Small intestine (tissue), 7 donors: Measurements from ENCODE around the gene TTPAL. TPM values are rescaled to one million over a fixed set of nuclear protein-coding genes. Genes with fewer than 3 reads are reported as not detected.

Experiments
- DNase-seq, 2 donors: peaks; one replicate each; pipeline versions ENCODE4 v3.0.0 to v3.0.0-alpha.2; 2013
- FAIRE-seq: peaks from 2 replicates; lab custom pipeline; 2012; peaks lifted over from hg19 to GRCh38; lab: Jason Lieb, UNC
- H3K27ac ChIP-seq, 3 donors: one replicate each; pipeline ENCODE4 v1.5.1; 2013; ENCODE audit warnings: low read length in 2 of 3, mild to moderate bottlenecking in 2 of 3, control low read depth in 1 of 3, inconsistent platforms in 1 of 3, low read depth in 1 of 3, moderate library complexity in 1 of 3
- H3K27me3 ChIP-seq, 3 donors: one replicate each; pipeline ENCODE4 v1.6.1; 2013; ENCODE audit warnings: low read length in 3 of 3, inconsistent platforms in 1 of 3; ENCODE audit not compliant: control insufficient read depth in 3 of 3, insufficient read depth in 3 of 3
- H3K36me3 ChIP-seq, 3 donors: one replicate each; pipeline ENCODE4 v1.6.1; 2013; ENCODE audit warnings: low read length in 3 of 3, inconsistent platforms in 1 of 3, low read depth in 1 of 3, mild to moderate bottlenecking in 1 of 3, moderate library complexity in 1 of 3; ENCODE audit not compliant: control insufficient read depth in 3 of 3, insufficient read depth in 2 of 3
- H3K4me1 ChIP-seq, 3 donors: one replicate each; pipeline ENCODE4 v1.6.1; 2013; ENCODE audit warnings: low read length in 2 of 3, inconsistent platforms in 1 of 3, low read depth in 1 of 3, mild to moderate bottlenecking in 1 of 3, moderate library complexity in 1 of 3; ENCODE audit not compliant: control insufficient read depth in 3 of 3, insufficient read depth in 2 of 3
- H3K4me3 ChIP-seq, 3 donors: one replicate each; pipeline ENCODE4 v1.5.1; 2013; ENCODE audit warnings: low read length in 3 of 3, control low read depth in 1 of 3, inconsistent platforms in 1 of 3, low read depth in 1 of 3, mild to moderate bottlenecking in 1 of 3, moderate library complexity in 1 of 3
- H3K9me3 ChIP-seq, 2 donors: one replicate each; pipeline ENCODE4 v1.6.1; 2013; ENCODE audit warnings: low read depth in 1 of 2, low read length in 1 of 2; ENCODE audit not compliant: control insufficient read depth in 2 of 2, insufficient read depth in 1 of 2
- WGBS, 3 donors: extraction: QIAGEN DNeasy Blood & Tissue Kit; methylation state at CpG; one replicate each; pipeline ENCODE4 v1.1.7; 2013; 5-methylcytosine and 5-hydroxymethylcytosine counted together
- polyA plus RNA-seq, 4 donors: library from polyadenylated mRNA; stranded (reverse) in 3 of 4; unstranded in 1 of 4; fragments of 200-250 nt in 3 of 4; fragments of 120-200 nt in 1 of 4; gene quantifications; one replicate each; pipeline versions ENCODE4 v1.2.1 to v1.2.3, GENCODE V29; 2013
- donor health status: healthy with polysubstance abuse.
- donor health status: control.
- donor health status: control.
- donor health status: Bipolar disorder and iron deficiency.
- donor health status: healthy.

Gene TTPAL
- polyA plus RNA-seq, 4 donors = 1.8 to 10.2 (median 3.6) TPM

- WGBS, 3 donors = 75 to 84% (median 75%) methylated on average over 6 of the region's 6 CpGs
- Histone ChIP-seq H3K36me3 (no peaks in the 10 kb centered on the region), H3K9me3 (no peaks in the 10 kb centered on the region), H3K27ac (no peak overlapping the region), H3K4me1 (peaks cover 0 to 10% (median 0%) of the 10 kb centered on the region in 3 donors), H3K27me3 (peaks cover 0 to 4% (median 0%) of the 10 kb centered on the region in 3 donors), H3K4me3 (no peak overlapping the region)
- no peak for FAIRE-seq
- no peak for DNase-seq
Measured at GRCh38 chr20:44528309-44528708, 52.6 kb downstream of the TTPAL start.

GRCh38 chr20:44532259-44532980, 56.7 kb downstream of the TTPAL start:
- peaks cover 0 to 10% (median 0%) of the 10 kb centered on the region in 3 donors for H3K4me1 ChIP-seq
- no peaks in the 10 kb centered on the region for H3K36me3 ChIP-seq
- H3K27me3 ChIP-seq = no peaks in the 10 kb centered on the region
- no peak for FAIRE-seq
- DNase-seq = peak in 1 of 2 donors; percentile 33
- 11 to 22% (median 21%) methylated on average over 11 of the region's 11 CpGs for WGBS, 3 donors
- H3K4me3 ChIP-seq = peak overlapping the region; percentile 52 to 85 (median 80)
- no peaks in the 10 kb centered on the region for H3K9me3 ChIP-seq
- peak overlapping the region in 1 of 3 donors; percentile 88 for H3K27ac ChIP-seq

GRCh38 chr20:44532981-44533331, 57.3 kb downstream of the TTPAL start:
- H3K4me1 ChIP-seq = peaks cover 0 to 10% (median 0%) of the 10 kb centered on the region in 3 donors
- no peaks in the 10 kb centered on the region for H3K36me3 ChIP-seq
- H3K27ac ChIP-seq = peak overlapping the region in 1 of 3 donors; percentile 11
- DNase-seq (no peak), FAIRE-seq (no peak)
- no peaks in the 10 kb centered on the region for H3K27me3 ChIP-seq
- peak overlapping the region in 1 of 3 donors; percentile 85 for H3K4me3 ChIP-seq
- H3K9me3 ChIP-seq = no peaks in the 10 kb centered on the region
- WGBS, 3 donors = 71 to 83% (median 78%) methylated on average over 2 of the region's 2 CpGs

GRCh38 chr20:44533928-44534327, 58.3 kb downstream of the TTPAL start:
- 79 to 87% (median 80%) methylated on average over 4 of the region's 4 CpGs for whole genome bisulfite sequencing, 3 donors
- H3K27ac ChIP-seq = no peak overlapping the region

GRCh38 chr20:44536175-44536574, 60.5 kb downstream of the TTPAL start:
- no peak for DNase-seq
- no peaks in the 10 kb centered on the region for H3K36me3 ChIP-seq
- H3K27ac ChIP-seq = peak overlapping the region in 1 of 3 donors; percentile 3
- FAIRE-seq = no peak
- peaks cover 0 to 8% (median 0%) of the 10 kb centered on the region in 3 donors for H3K4me1 ChIP-seq
- no peaks in the 10 kb centered on the region for H3K9me3 ChIP-seq
- WGBS, 3 donors = 81 to 96% (median 90%) methylated on average over 3 of the region's 3 CpGs
- H3K27me3 ChIP-seq = no peaks in the 10 kb centered on the region
- H3K4me3 ChIP-seq = no peak overlapping the region

More at GRCh38 chr20:44533928-44534327, 58.3 kb downstream of the TTPAL start:
- no peak overlapping the region for H3K4me3 ChIP-seq
- H3K9me3 ChIP-seq = no peaks in the 10 kb centered on the region
- no peaks in the 10 kb centered on the region for H3K27me3 ChIP-seq
- peaks cover 0 to 10% (median 0%) of the 10 kb centered on the region in 3 donors for H3K4me1 ChIP-seq
- DNase-seq (no peak), FAIRE-seq (no peak)
- no peaks in the 10 kb centered on the region for H3K36me3 ChIP-seq

- H3K27ac ChIP-seq = no peak overlapping the region
- H3K9me3 ChIP-seq = no peaks in the 10 kb centered on the region
- no peak overlapping the region for H3K4me3 ChIP-seq
- no peak for FAIRE-seq
- WGBS, 3 donors = 83 to 97% (median 88%) methylated on average over 1 of the region's 1 CpG
- peaks cover 0 to 4% (median 0%) of the 10 kb centered on the region in 3 donors for H3K4me1 ChIP-seq
- DNase-seq = no peak
- H3K36me3 ChIP-seq = no peaks in the 10 kb centered on the region
- H3K27me3 ChIP-seq = no peaks in the 10 kb centered on the region
Measured at GRCh38 chr20:44537993-44538392, 62.3 kb downstream of the TTPAL start.

- H3K4me3 ChIP-seq = no peak overlapping the region
- DNase-seq (no peak), FAIRE-seq (no peak)
- H3K9me3 ChIP-seq = no peaks in the 10 kb centered on the region
- WGBS, 3 donors = 77 to 88% (median 86%) methylated on average over 6 of the region's 6 CpGs
- H3K36me3 ChIP-seq = no peaks in the 10 kb centered on the region
- H3K27me3 ChIP-seq = no peaks in the 10 kb centered on the region
- H3K27ac ChIP-seq = no peak overlapping the region
- H3K4me1 ChIP-seq = peaks cover 0 to 3% (median 0%) of the 10 kb centered on the region in 3 donors
Measured at GRCh38 chr20:44540834-44541233, 65.2 kb downstream of the TTPAL start.

GRCh38 chr20:44541992-44542391, 66.3 kb downstream of the TTPAL start:
- Histone ChIP-seq H3K4me1 (peaks cover 0 to 3% (median 0%) of the 10 kb centered on the region in 3 donors), H3K27me3 (no peaks in the 10 kb centered on the region), H3K36me3 (no peaks in the 10 kb centered on the region), H3K4me3 (peak overlapping the region in 1 of 3 donors; percentile 5), H3K9me3 (no peaks in the 10 kb centered on the region), H3K27ac (peak overlapping the region in 2 of 3 donors; percentile 21 to 70)
- WGBS, 3 donors = 26 to 44% (median 30%) methylated on average over 4 of the region's 4 CpGs
- DNase-seq (peak in 1 of 2 donors; percentile 77), FAIRE-seq (no peak)
